HG02970 (cell line): Measurements from ENCODE around the gene RNF5.
"Not testable (repeated sequence)": the region's sequence is repeated elsewhere in the genome, so short reads cannot be mapped to it uniquely, and the experiment has no call there.

Source experiments
- ATAC-seq: cut with Tn5 transposase; IDR thresholded peaks from one replicate; pipeline ENCODE4 v1.9.1; 2021; ENCODE audit warnings: mild to moderate bottlenecking, moderate library complexity, moderate number of reproducible peaks; ENCODE audit not compliant: unreplicated experiment, low FRiP score

RNF5 gene

DNA sequence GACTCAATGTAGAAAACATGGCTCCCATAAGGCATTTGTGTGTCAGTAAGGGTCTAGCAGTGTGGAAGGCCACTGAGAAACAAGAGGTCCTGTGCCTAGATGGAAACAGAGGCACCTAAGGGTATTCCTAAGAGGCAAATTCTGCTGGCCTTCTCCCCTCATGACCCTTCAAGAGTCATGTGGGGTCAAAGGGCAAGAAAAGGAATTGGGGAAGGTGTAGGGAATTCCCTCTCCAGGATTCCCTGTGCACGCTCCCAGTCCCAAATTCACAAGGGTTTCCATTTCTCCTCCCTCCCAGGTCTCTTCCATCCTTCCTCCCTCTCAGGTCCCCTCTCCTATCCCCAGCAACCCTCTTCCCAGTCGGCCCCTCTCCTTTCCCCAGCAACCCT lies 2.9 kb upstream of the RNF5 start:
- ATAC-seq = no peak

DNA sequence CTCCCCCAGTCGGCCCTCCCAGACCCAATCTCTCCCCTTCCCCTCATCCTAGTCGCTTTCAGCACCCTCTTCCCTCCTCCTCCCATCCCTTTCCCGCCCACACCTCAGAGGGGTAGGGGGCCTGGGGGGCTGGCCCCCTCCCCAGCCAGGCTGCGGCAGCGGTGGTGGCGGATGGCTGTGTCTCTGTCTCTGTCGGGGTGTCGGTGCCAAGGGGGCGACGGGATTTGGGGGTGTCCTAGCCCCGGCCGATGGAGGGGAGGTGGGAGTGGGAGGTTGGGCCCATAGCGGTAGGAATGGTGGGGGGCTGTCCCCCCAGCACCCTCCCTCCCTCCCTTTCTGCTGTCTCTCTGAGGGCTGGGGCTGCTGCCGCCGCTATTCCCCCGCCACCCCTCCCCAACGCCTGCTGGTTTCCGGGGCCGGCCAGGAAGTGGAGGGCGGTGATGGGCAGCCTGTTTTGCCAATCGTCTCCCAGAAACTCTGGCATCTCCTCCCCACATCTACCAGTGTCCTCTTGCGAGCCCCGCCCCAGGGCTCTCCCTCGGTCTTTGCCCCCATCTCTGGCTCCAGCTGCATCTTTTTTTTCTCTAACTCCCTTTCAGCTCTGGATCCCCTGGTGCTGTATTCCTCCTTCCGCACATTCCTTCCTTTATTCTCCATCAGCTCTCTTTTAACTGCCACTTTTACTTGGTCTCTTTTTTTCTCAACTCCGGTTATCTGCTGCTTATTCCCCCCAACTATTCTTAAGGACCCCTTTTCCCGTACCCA lies 2.3 kb upstream of the RNF5 start, which contains the start of gene AGPAT1:
Gene AGPAT1, minus strand, starts transcription at position 374 of the 765 bp plus-strand sequence. CDS start 4,588 bp downstream, outside the sequence.
- ATAC-seq = no peak

DNA sequence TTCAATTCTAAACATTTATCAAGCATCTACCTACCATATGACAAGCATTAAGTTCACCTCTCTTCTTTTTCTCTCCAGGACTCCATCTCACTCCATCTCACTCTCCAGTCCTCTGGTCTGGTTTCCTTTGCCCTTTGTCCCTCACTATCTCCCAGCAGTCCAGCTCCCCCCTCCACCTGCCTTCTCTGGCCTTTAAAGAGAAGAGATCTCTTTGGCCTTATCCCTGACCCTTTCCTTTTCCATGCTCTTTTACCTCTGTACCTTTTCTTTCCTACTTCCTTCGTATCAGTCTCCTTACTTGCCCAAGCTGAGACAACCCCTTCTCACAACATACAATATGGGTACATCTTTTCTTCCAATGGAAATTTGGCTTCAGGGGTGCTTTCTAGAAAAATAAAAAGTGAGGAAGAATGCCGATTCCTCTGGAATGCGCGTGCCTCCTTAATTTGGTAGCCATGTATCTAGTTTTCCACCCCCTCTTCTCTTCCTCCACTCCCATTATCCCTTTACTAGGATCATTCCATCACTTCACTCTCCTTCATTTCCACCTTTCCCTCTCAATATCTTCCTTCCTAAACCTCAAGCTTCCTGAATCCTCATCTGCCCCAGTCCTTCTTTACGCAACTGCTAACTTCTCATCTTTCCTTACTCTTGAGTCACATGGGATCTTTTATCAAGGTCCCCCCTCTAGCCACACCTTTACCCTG lies 1.6 kb upstream of the RNF5 start:
- ATAC-seq = no peak

DNA sequence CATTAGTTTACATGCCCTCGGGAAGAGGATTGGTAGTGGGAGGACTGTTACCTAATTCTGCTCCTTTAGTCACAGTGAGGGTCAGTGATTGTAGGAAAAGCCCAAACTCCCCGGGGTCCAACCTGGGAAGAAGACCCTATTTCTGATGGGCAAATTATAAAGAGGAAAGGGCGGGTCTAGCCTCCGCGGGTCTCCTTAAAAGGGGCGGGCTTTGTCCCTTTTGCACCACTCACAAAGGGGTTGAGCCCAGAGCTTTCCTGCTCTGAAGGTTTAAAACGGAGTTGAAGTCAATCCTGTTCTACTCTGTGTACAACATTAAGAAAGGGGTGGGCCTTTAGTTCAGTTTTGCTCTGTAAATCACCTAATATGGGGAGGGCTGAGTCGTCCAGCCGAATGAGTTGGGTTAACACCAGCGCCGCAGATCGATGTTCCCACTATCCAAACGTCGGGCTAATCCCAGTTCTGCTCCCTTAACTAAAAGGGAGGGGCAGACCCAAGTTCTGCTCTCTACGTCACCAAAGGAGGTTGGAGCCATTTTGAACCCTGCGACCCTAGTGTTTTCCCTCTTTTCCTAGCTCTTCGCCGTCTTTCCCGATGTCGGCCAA lies 920 bp upstream of the RNF5 start:
- no peak for ATAC-seq

DNA sequence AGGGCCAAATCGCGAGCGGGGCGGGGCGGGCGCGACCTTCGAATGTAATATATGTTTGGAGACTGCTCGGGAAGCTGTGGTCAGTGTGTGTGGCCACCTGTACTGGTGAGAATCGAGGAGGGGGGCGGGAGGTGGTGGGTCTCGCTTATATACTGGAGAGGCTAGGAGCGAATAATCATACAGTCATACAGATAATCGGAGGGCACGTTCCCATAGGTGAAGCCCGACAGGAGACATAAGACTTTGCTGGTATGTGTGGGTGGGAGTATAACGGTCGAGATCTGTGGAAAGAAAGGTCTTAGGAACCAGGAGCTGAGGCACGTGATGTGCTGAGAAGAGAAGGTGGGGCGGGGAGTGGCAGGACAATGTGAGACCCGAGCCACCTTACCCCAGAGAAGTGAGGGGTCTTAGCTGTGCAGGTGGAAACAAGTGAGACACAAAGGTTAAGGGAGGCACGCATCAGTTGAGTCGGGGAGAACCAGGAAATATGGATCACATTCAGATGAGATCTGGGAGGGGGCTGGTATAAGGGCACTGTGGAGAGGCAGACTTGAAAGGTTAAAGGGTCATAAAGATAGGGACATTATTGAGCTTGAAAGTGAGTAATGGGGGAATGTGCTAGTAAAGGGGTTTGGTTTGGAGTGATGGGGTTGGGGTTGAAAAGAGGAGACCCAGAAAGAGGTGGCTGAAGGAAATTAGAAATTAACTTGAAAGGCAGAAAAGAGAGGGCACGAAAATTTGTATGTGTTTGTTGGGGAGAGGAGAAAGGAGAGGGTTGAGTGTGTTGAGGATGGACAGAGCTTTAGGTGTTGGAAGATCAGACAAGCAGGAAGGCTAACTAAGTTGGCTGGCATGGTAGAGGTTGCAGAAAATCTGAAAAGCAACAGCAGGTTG lies 589 bp downstream of the RNF5 start:
- ATAC-seq = no peak

DNA sequence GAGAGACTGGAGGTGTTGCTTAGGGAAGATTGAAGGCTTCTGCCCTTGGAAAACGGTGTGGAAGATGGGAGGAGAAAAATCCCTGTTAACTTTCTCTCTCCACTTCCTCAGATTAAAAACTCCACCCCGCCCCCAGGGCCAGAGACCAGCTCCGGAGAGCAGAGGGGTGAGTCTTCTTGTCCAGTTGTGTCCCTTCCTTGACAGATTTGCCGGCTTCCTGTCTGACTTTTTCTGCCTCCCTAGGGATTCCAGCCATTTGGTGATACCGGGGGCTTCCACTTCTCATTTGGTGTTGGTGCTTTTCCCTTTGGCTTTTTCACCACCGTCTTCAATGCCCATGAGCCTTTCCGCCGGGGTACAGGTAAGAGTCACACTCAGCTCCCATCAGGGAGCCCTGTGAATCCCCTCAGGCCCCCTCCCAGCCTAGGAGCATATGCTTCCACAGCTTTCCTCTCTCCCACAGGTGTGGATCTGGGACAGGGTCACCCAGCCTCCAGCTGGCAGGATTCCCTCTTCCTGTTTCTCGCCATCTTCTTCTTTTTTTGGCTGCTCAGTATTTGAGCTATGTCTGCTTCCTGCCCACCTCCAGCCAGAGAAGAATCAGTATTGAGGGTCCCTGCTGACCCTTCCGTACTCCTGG lies 1.7 kb downstream of the RNF5 start:
- ATAC-seq = no peak

DNA sequence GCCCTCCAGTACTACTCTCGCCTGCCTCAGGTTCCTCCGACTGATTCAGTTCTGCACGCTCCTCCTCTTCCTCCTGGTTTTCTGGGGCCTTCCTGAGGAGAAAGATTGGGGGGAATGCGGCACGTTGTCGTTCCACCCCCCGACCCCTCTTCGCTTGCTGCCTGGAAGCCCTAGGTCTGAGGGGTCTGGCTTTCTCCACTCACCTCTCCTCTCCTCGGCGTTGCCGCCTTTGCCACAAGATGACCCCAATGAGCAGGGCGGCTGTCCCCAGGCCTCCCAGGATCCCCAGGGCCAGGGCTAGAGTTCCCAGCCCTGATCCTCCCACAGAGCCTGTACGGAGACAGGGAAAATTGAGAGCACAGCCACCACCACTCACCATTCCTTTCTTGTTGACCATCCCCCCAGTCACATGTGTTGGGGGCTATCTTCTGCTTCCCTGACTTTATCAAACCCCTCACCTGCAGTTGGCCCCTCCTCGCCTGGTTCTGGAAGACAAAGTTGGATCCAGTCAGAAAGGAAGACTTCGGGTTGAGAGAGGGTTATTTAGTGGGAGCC lies 3.0 kb downstream of the RNF5 start:
- no peak for ATAC-seq

DNA sequence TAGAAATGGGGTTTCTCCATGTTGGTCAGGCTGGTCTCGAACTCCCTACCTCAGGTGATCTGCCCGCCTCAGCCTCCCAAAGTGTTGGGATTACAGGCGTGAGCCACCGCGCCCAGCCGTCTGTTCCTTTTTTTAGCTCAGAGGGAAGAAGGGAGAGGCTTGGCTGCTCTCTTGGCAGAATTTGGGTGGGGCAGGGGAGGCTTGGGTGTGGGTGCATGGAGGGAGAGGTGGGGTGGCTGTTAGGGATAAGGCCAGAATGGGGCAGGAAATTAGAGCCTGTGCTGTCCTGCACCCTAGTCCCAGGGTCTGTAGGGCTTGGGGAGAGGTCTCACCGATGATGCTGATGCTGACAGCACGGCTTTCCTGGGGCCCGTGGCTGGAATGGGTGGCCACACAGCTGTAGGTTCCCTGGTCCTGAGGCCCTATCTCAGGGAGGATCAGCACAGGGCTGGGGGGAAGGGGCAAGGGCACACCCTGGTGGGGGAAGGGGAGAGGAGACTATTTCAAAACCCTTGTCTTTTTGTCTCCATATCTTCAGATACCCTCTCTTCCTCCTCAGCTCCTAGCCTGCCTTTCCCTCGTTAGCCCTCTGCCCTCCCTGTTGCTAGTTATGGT lies 3.8 kb downstream of the RNF5 start:
- ATAC-seq = no peak

DNA sequence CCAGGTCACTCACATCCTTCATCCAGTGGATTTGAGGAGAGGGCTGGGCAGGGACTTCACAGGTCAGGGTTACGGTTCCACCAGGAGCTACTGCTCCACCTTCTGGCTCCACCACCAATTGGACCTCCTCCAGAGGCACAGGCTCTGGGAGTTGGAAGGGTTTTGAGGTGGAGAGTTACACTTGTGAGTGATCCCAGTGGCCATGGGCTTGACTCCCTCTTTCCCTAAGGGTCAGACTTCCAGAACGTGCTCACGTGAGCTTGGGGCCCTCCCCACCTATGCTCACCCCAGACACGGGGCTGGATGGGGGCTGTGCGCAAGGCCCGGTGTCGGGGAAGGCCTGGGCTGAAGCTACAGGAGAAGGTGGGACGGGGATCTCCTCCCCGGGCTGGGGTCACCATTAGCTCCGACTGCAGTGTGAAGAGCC lies 4.4 kb downstream of the RNF5 start:
- ATAC-seq = no peak

DNA sequence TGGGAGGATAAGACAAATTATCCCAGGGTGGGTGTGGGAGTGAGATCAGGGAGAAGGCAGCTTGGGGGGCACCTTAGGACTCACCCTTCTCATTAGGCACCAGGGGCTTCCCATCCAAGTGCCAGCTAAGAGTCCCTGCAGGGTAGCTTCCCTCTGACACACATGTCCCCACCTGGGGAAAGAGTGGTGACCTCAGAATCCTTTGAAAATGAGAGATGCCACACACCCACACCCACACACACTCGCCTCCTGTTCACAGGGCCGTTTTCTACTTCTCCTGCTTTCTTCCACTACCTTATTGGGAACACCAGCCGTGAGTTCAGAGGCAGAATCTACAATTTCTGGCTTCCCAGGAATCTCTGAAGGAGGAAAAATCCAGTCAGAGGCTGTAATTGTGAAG lies 4.8 kb downstream of the RNF5 start:
- ATAC-seq = no peak

DNA sequence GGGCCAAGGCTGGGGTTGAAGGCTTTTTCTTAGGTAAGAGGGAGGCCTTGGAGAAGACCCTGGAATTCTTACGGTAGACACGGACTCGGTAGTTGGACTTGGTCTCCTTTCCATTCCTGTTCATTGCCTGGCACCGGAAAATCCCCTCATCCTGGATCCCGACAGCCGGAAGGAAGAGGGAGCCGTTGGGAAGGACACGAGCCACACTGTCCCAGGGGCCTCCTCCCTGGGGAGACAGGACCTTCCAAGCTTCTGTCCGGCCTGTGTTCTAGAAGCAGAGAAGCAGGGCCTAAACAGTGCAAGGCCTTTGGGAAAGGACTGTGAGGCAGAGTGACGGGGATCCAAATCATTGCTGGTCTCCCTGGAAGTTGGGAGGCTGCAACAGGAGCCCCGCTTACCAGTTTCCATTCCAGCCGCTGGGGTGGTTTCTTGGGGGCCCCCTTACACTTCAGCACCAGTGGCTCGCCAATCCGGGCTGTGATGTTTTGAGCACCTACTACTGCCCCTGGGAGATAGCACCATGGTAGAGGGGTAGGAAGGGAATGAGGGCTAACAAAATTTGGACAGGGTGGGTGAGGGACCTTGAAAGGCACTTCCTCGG lies 5.4 kb downstream of the RNF5 start:
- ATAC-seq = no peak

DNA sequence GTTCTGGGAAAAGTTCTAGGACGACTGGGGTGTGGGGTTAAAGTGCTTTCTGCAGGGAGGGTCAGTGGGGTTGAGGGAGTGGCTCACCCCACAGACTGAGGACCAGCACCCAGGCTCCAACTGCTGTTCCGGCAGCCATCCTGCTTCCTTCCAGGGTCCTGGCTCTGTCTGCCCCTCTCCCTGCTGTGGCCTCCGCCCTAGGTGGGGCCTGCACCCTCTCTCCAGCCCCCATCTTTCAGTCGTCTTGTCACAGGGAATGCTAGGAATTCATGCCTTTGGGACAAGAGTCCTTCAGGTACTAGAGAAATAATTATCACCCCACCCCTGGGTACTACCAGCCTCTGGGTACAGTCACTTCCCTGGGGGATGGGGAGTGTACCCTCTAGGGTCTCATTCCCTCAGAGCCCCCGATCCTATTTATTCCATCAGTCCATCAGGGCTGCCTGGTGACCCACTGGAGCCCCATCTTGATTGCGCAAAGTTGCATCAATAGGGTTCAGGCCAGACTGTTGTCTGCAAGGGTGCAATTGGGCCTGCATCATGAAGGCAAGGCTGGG lies 6.0 kb downstream of the RNF5 start, which contains the start of gene AGER:
Gene AGER, minus strand, starts transcription at position 170 of the 557 bp plus-strand sequence. Its CDS starts 31 bp downstream, at position 139.
- no peak for ATAC-seq

DNA sequence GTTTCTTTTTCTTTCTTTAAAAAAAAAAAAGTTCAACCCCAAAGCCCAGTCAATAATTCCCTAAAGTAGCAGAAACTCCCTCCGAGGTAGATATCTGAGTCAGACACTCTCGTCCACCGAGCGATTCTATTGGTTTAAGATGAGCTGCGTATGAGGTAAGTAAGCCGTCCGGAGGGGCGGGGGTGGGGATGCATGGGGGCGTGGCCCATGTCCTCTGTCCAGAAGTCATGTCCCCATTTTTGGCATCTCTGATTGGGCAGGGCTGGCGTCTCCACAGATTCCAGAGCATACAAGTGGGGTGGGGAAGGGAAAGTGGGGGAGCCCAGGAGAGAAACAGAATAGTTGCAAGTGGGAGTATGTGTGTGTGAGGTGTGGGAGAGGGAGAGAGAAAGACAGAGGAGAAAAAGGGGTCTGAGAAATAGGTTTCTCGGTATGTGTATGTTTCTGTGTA lies 7.5 kb downstream of the RNF5 start:
- ATAC-seq = not testable (repeated sequence)

DNA sequence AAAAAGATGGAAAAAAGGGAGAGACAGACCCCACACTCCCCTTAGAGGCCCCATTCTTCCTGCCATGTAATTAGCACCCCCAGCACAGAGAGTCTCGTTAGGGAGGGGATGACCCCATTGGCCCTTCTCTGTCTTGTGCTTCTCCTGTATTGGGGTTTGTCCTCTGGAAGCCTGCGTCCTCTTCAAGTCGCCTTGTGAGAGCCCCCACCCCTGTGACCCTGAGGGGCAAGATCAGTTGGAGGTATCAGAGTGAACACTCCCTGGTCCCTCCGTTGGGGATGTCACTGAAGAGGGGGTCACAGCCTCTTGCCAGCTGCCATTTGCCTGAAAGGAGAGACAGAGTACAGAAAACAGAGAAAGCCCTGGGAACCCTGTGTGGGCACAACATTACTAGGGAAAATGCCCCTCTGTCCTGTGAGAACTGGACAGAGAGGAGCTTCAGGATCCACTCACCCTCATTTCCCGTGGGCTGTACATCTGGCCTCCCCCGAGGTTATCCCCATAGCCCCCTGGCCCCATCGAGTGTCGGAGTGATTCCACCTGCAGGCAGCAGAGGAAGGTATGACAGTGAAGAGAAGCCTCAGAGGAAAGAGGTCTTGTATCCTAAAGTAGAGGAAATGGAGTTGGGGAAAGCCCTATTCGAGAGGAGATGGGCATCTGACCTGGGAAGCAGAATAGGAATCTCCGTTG lies 8.1 kb downstream of the RNF5 start:
- ATAC-seq = not testable (repeated sequence)

DNA sequence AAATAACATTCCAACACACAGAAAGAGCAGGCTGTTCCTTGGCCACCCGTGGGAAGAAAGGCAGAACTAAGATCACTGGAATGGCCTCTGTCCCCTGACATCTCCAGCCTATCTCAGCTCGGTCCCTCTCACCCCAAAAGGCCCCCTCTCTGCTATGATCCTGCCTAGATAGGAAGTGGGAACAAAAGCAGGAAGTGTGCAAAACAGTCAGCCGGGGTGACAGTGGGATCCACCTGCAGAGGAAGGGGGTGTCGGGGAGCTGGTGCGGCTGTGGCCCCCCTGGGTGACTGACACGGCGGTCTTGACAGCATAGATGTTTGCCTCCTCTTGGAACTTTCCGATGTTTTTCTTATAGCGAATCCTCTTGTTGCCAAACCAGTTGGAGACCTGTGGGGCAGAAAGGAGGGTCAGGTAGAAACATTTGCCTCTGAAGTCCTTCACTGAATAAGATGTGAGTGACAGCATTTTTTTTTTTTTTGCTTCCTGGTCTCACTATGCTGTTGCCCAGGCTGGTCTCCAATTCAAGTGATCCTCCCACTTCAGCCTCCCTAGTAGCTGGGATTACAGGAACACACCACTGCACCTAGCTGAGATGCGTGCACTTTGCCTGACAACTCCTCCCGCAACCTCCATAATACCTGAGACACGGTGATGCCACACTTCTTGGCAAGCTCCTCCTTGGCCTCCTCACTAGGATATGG lies 9.0 kb downstream of the RNF5 start:
- ATAC-seq = no peak

DNA sequence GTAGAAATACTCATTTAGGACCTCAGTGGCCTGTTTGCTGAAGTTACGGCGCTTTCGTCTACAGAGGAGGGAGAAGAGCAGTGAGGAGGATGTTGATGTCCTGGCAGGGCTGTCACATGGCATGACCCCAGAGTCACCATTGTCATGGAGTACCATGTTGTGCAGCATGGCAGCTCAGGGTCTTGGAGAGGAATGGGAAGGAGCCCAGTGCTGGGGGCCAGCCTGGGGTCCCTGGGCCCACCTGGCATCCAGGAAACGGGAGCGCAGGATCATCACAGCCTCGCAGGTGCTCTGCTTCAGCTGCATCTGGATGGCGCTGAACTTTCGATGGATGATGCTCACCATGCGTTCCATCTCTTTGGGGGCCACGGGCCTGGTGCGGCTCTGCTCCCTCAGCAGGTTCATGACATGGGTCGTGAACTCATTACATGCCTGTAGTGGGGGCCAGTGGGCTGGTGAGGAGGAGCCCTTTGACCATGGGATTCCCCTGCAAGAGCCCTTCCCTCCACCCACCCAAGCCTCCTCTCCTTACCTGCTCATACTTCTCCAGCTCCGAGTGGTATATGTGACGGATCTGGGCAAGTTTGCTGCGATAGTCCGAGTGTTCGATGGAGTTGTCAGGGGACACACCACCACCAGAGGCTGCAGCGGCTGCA lies 9.6 kb downstream of the RNF5 start:
- ATAC-seq = not testable (repeated sequence)
